ENCODE results near the gene CNOT8. TPM values are rescaled to one million over a fixed set of nuclear protein-coding genes. Genes with fewer than 3 reads are reported as not detected.
A peak's percentile ranks its signal among the peaks of the same experiment; 100 is the strongest.

Gene CNOT8
- total RNA-seq, 1 donor from 2014 or later = 45.6 TPM

DNA sequence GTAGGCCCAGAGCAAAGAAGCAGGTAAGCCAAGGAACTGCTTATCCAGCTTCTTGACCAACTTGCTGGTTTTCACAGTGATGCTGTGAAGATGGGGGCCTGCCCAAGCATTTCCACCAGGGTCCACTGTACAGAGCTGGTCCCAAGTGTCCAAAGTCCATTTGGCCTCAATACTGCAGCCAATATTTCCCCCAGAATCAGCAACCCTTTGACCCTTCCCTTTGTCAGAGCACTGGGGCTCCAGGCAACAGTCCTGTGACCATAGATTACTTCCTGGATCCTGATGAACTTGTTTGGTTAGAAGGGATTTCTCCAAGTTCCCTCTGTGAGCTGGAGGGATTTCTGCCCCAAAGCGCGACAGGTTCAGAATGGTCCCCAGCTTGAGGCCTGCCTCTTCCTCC, 34.4 kb upstream of the CNOT8 start:
- Mint-ChIP-seq H3K27me3 (ENCODE audit: low read depth, unreplicated experiment) (no peaks in the 10 kb centered on the region), H3K36me3 (ENCODE audit: low read depth, unreplicated experiment) (peaks cover 22% of the 10 kb centered on the region), H3K4me1 (ENCODE audit: low read depth, unreplicated experiment) (no peaks in the 10 kb centered on the region), H3K9me3 (ENCODE audit: unreplicated experiment) (no peaks in the 10 kb centered on the region), H3K27ac (ENCODE audit: unreplicated experiment) (no peak overlapping the region), H3K4me3 (ENCODE audit: unreplicated experiment) (no peak overlapping the region)
- H3K27me3 ChIP-seq (ENCODE audit: insufficient read depth, low read length) = no peaks in the 10 kb centered on the region
- H2AFZ ChIP-seq (ENCODE audit: low read depth, low read length) = no peak overlapping the region
- DNase-seq (ENCODE audit: low read depth) = no peak
- no peaks in the 10 kb centered on the region for H3K9me3 ChIP-seq (ENCODE audit: insufficient read depth, low read depth, low read length)
- no peak for FAIRE-seq
- peaks cover 13% of the 10 kb centered on the region for H3K36me3 ChIP-seq (ENCODE audit: insufficient read depth, low read length)
- no peak overlapping the region for H3K4me3 ChIP-seq (ENCODE audit: insufficient read depth, low read depth, low read length)
- H4K20me1 ChIP-seq (ENCODE audit: insufficient read depth, low read length) = peaks cover 13% of the 10 kb centered on the region
- H3K9ac ChIP-seq (ENCODE audit: low read length) = no peak overlapping the region
- no peaks in the 10 kb centered on the region for H3K79me2 ChIP-seq (ENCODE audit: insufficient read depth, low read length)
- TF ChIP-seq, protein P1, sequence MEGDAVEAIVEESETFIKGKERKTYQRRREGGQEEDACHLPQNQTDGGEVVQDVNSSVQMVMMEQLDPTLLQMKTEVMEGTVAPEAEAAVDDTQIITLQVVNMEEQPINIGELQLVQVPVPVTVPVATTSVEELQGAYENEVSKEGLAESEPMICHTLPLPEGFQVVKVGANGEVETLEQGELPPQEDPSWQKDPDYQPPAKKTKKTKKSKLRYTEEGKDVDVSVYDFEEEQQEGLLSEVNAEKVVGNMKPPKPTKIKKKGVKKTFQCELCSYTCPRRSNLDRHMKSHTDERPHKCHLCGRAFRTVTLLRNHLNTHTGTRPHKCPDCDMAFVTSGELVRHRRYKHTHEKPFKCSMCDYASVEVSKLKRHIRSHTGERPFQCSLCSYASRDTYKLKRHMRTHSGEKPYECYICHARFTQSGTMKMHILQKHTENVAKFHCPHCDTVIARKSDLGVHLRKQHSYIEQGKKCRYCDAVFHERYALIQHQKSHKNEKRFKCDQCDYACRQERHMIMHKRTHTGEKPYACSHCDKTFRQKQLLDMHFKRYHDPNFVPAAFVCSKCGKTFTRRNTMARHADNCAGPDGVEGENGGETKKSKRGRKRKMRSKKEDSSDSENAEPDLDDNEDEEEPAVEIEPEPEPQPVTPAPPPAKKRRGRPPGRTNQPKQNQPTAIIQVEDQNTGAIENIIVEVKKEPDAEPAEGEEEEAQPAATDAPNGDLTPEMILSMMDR (IDR thresholded peaks at IDR 0.05; ENCODE audit: insufficient read depth, low read depth, low read length) = no peak
- no peak for TF ChIP-seq EZH2 (IDR thresholded peaks at IDR 0.05; ENCODE audit: insufficient read depth, low read length)
- H3K27ac ChIP-seq (ENCODE audit: low read depth, low read length) = no peak overlapping the region
- no peaks in the 10 kb centered on the region for H3K4me1 ChIP-seq (ENCODE audit: insufficient read depth, low read length)
- no peak overlapping the region for H3K4me2 ChIP-seq (ENCODE audit: low read length)

DNA sequence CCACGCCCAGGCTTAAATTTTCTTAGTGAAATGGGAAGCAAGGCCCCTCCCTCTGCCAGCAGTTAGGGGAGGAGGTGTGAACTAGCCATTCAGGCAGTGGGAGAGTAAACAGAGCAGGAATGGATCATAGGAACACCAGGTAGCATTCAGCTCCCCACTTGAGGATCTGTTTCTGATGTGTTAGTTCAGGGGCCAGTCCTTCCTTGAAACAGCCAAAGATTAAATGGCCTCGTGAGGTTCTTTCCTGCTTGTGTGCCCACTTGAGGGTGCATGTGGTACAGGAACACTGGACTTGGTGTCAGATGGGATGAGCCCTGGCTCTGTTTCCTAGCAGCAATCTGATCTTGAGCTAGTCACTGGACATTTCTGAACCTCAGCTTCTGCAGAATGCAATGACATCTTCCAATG, 29.2 kb upstream of the CNOT8 start:
- Mint-ChIP-seq H3K36me3 (ENCODE audit: low read depth, unreplicated experiment) (peaks cover 11% of the 10 kb centered on the region), H3K4me1 (ENCODE audit: low read depth, unreplicated experiment) (peaks cover 6% of the 10 kb centered on the region), H3K27ac (ENCODE audit: unreplicated experiment) (peak overlapping the region; percentile 12), H3K4me3 (ENCODE audit: unreplicated experiment) (no peak overlapping the region), H3K27me3 (ENCODE audit: low read depth, unreplicated experiment) (no peaks in the 10 kb centered on the region), H3K9me3 (ENCODE audit: unreplicated experiment) (no peaks in the 10 kb centered on the region)
- Histone ChIP-seq H3K4me2 (ENCODE audit: low read length) (no peak overlapping the region), H3K79me2 (ENCODE audit: insufficient read depth, low read length) (no peaks in the 10 kb centered on the region), H3K4me1 (ENCODE audit: insufficient read depth, low read length) (peaks cover 11% of the 10 kb centered on the region), H3K9ac (ENCODE audit: low read length) (no peak overlapping the region), H3K9me3 (ENCODE audit: insufficient read depth, low read depth, low read length) (no peaks in the 10 kb centered on the region), H3K27ac (ENCODE audit: low read depth, low read length) (no peak overlapping the region), H3K4me3 (ENCODE audit: insufficient read depth, low read depth, low read length) (no peak overlapping the region), H3K27me3 (ENCODE audit: insufficient read depth, low read length) (no peaks in the 10 kb centered on the region), H4K20me1 (ENCODE audit: insufficient read depth, low read length) (peaks cover 7% of the 10 kb centered on the region), H3K36me3 (ENCODE audit: insufficient read depth, low read length) (peaks cover 4% of the 10 kb centered on the region), H2AFZ (ENCODE audit: low read depth, low read length) (no peak overlapping the region)
- DNase-seq (ENCODE audit: low read depth) = no peak
- FAIRE-seq = no peak
- TF ChIP-seq, protein P1 (IDR thresholded peaks at IDR 0.05; ENCODE audit: insufficient read depth, low read depth, low read length) = no peak
- no peak for TF ChIP-seq EZH2 (IDR thresholded peaks at IDR 0.05; ENCODE audit: insufficient read depth, low read length)

DNA sequence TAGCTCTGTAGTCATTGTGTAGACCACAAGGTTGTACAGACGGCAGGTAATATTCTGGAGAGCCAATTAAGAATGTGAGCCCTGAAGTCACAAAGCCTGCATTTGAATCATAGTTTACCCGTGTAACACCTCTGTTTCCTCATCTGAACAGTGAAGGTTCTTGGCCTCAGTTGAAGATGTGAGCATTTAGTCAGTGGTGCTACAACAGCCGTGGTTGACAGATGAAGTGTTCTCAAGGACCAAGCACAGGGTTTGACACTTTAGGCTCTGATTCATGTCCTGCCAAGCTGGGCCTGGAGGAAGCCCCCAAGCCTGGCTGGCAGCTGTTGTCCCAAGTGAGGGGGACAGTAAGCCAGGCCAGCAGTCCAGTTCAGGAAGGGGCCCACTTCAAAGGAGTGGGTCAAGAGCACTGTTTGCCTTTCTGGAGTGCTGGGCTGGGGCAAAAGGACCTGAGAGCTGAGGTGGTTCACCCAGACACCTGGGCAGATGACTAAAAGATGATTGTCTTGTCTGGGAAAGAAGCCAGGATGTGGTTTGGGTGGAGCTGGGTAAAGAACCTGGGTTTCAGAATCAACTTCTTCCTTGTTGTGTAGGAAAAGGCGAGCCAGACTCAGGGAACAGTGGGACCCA, 28.7 kb upstream of the CNOT8 start:
- Mint-ChIP-seq H3K27ac (ENCODE audit: unreplicated experiment) (no peak overlapping the region), H3K9me3 (ENCODE audit: unreplicated experiment) (no peaks in the 10 kb centered on the region), H3K4me3 (ENCODE audit: unreplicated experiment) (peak overlapping the region; percentile 40), H3K36me3 (ENCODE audit: low read depth, unreplicated experiment) (peaks cover 11% of the 10 kb centered on the region), H3K4me1 (ENCODE audit: low read depth, unreplicated experiment) (peaks cover 7% of the 10 kb centered on the region), H3K27me3 (ENCODE audit: low read depth, unreplicated experiment) (no peaks in the 10 kb centered on the region)
- FAIRE-seq (no peak), DNase-seq (ENCODE audit: low read depth) (peak; percentile 23)
- H3K9me3 ChIP-seq (ENCODE audit: insufficient read depth, low read depth, low read length) = no peaks in the 10 kb centered on the region
- no peaks in the 10 kb centered on the region for H3K79me2 ChIP-seq (ENCODE audit: insufficient read depth, low read length)
- H3K4me2 ChIP-seq (ENCODE audit: low read length) = peak overlapping the region; percentile 27
- no peak overlapping the region for H3K9ac ChIP-seq (ENCODE audit: low read length)
- no peaks in the 10 kb centered on the region for H3K36me3 ChIP-seq (ENCODE audit: insufficient read depth, low read length)
- H2AFZ ChIP-seq (ENCODE audit: low read depth, low read length) = no peak overlapping the region
- no peaks in the 10 kb centered on the region for H3K27me3 ChIP-seq (ENCODE audit: insufficient read depth, low read length)
- H4K20me1 ChIP-seq (ENCODE audit: insufficient read depth, low read length) = peaks cover 7% of the 10 kb centered on the region
- H3K4me1 ChIP-seq (ENCODE audit: insufficient read depth, low read length) = peaks cover 11% of the 10 kb centered on the region
- peak overlapping the region; percentile 9 for H3K27ac ChIP-seq (ENCODE audit: low read depth, low read length)
- TF ChIP-seq, protein P1 (IDR thresholded peaks at IDR 0.05; ENCODE audit: insufficient read depth, low read depth, low read length) = no peak
- TF ChIP-seq EZH2 (IDR thresholded peaks at IDR 0.05; ENCODE audit: insufficient read depth, low read length) = no peak
- no peak overlapping the region for H3K4me3 ChIP-seq (ENCODE audit: insufficient read depth, low read depth, low read length)
